Measurements from ENCODE around the gene NPC2.

DNA sequence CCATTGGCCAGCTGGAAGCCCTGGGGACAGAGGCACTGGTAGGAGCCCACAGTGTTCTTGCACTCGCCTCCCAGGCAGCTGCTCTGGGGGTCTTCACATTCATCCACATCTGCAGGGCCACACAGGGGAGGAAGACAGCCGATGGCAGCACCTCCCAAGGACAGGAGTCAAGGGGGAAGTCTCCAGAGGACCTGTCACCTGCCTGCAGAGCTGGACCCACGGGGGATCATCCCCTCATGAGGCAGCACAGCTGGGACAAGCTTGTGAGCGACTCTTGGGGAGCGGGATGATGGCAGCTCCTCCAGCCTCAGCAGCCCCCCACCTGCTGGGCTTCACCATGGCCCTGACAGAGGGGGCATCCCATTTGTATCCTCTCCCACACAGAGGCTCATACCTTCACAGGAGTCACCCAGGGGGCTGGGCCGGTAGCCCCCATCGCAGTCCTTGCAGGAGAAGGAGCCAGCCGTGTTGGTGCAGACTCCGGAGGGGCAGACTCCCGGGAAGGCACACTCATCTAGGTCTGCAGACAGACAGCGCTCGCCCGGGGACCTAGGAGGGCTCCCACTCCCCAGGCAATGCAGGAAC lies 15.8 kb upstream of the NPC2 start:
- no peak for TF ChIP-seq CTCF (IDR thresholded peaks at IDR 0.05)
- TF ChIP-seq EP300 (IDR thresholded peaks at IDR 0.05), result no peak

Measured in tibial nerve (tissue), 4 donors.